HEK293 (cell line): ENCODE results near the gene MRNIP.

ENCODE experiments used
- CTCF ChIA-PET: fragments of 350-600 bp; formaldehyde crosslinking; extraction: SDS; loops from one replicate; lab custom pipeline; 2021; ENCODE audit warnings: antibody characterized with exemption; lab: Yijun Ruan, JAX
- POLR2A ChIA-PET: fragments of 300-600 bp; formaldehyde crosslinking; extraction: SDS; loops from one replicate; lab custom pipeline; 2020; ENCODE audit warnings: antibody characterized with exemption, inconsistent platforms; lab: Yijun Ruan, JAX
- H3K27ac ChIP-seq: fragments of 200-500 bp; sonication (Bioruptor generic); 2 replicates; pipeline ENCODE4 v1.5.1; 2014; ENCODE audit warnings: low read depth, low read length, control low read depth, inconsistent platforms; ENCODE audit errors: extremely low read depth
- H3K36me3 ChIP-seq, 2 experiments: fragments of 200-500 bp in 1 of 2; sonication (Bioruptor generic) in 1 of 2; 1 replicate in 1 of 2; 2 replicates in 1 of 2; pipeline ENCODE4 v1.5.1; 2014 to 2017; ENCODE audit warnings: inconsistent platforms in 2 of 2, low read length in 2 of 2; ENCODE audit not compliant: control insufficient read depth in 2 of 2, insufficient read depth in 1 of 2
- H3K4me1 ChIP-seq: fragments of 200-500 bp; sonication (Bioruptor generic); 2 replicates; pipeline ENCODE4 v1.5.1; 2014; ENCODE audit warnings: mild to moderate bottlenecking, low read length, inconsistent platforms; ENCODE audit not compliant: control insufficient read depth, insufficient read depth
- H3K4me3 ChIP-seq: 2 replicates; pipeline ENCODE4 v1.5.1; 2011; ENCODE audit warnings: low read depth, mild to moderate bottlenecking, control low read depth, low read length, moderate library complexity
- H3K9me3 ChIP-seq: fragments of 200-500 bp; sonication (Bioruptor generic); 2 replicates; pipeline ENCODE4 v1.5.1; 2014; ENCODE audit warnings: low read depth, low read length, inconsistent platforms; ENCODE audit not compliant: control insufficient read depth, insufficient read depth
- GLIS2 ChIP-seq: fragments of 450-650 bp; formaldehyde crosslinking; IDR thresholded peaks from 2 replicates; pipeline ENCODE4 v1.5.1; 2016; ENCODE audit warnings: missing biosample characterization, missing genetic modification characterization
- HOXA7 ChIP-seq: sonication (generic); formaldehyde crosslinking; IDR thresholded peaks from 2 replicates; pipeline ENCODE4 v1.8.1; 2022; ENCODE audit warnings: missing genetic modification reagents, borderline replicate concordance
- RBAK ChIP-seq: fragments of 450-650 bp; formaldehyde crosslinking; IDR thresholded peaks from 2 replicates; pipeline ENCODE4 v1.5.1; 2016; ENCODE audit warnings: missing biosample characterization, missing genetic modification characterization
- ZFHX2 ChIP-seq: fragments of 450-650 bp; formaldehyde crosslinking; conservative IDR thresholded peaks from 2 replicates; pipeline ENCODE4 v1.5.1; 2016; ENCODE audit warnings: missing biosample characterization, missing genetic modification characterization
- ZFP37 ChIP-seq: fragments of 450-650 bp; formaldehyde crosslinking; IDR thresholded peaks from 2 replicates; pipeline ENCODE4 v1.5.1; 2016; ENCODE audit warnings: missing biosample characterization, missing genetic modification characterization
- ZIC2 ChIP-seq: fragments of 450-650 bp; formaldehyde crosslinking; IDR thresholded peaks from 2 replicates; pipeline ENCODE4 v1.5.1; 2016; ENCODE audit warnings: missing biosample characterization, missing genetic modification characterization
- ZNF223 ChIP-seq: fragments of 450-650 bp; formaldehyde crosslinking; IDR thresholded peaks from 2 replicates; pipeline ENCODE4 v1.5.1; 2016; ENCODE audit warnings: missing biosample characterization, missing genetic modification characterization
- ZNF266 ChIP-seq: fragments of 450-650 bp; formaldehyde crosslinking; IDR thresholded peaks from 2 replicates; pipeline ENCODE4 v1.5.1; 2016; ENCODE audit warnings: missing biosample characterization, missing genetic modification characterization, low read depth
- ZNF292 ChIP-seq: fragments of 450-650 bp; formaldehyde crosslinking; IDR thresholded peaks from 2 replicates; pipeline ENCODE4 v1.5.1; 2016; ENCODE audit warnings: low read depth, missing biosample characterization, missing genetic modification characterization, borderline replicate concordance
- ZSCAN30 ChIP-seq: fragments of 450-650 bp; IDR thresholded peaks from 2 replicates; pipeline ENCODE4 v1.5.1; 2018; ENCODE audit warnings: missing biosample characterization, mild to moderate bottlenecking, missing genetic modification characterization, moderate library complexity
- ZSCAN4 ChIP-seq: fragments of 450-650 bp; formaldehyde crosslinking; IDR thresholded peaks from 2 replicates; pipeline ENCODE4 v1.5.1; 2017; ENCODE audit warnings: missing biosample characterization, missing genetic modification characterization
- TF ChIP-seq, protein P1 (sequence below): fragments of 450-650 bp; formaldehyde crosslinking; IDR thresholded peaks from 2 replicates; pipeline ENCODE4 v1.5.1; 2016; ENCODE audit warnings: missing biosample characterization, missing genetic modification characterization
- TF ChIP-seq, protein P2 (sequence below): fragments of 450-650 bp; formaldehyde crosslinking; IDR thresholded peaks from 2 replicates; pipeline ENCODE4 v1.5.1; 2016; ENCODE audit warnings: missing biosample characterization, missing genetic modification characterization, low read depth
- TF ChIP-seq, protein P3 (sequence below): fragments of 450-650 bp; formaldehyde crosslinking; IDR thresholded peaks from 2 replicates; pipeline ENCODE4; 2016; ENCODE audit warnings: missing biosample characterization, missing genetic modification characterization
- TF ChIP-seq, protein P4 (sequence below): fragments of 450-650 bp; formaldehyde crosslinking; IDR thresholded peaks from 2 replicates; pipeline ENCODE4 v1.5.1; 2016; ENCODE audit warnings: missing biosample characterization, missing genetic modification characterization
- TF ChIP-seq, protein P5 (sequence below): fragments of 450-650 bp; formaldehyde crosslinking; IDR thresholded peaks from 2 replicates; pipeline ENCODE4 v1.5.1; 2016; ENCODE audit warnings: missing biosample characterization, missing genetic modification characterization

Gene MRNIP

DNA sequence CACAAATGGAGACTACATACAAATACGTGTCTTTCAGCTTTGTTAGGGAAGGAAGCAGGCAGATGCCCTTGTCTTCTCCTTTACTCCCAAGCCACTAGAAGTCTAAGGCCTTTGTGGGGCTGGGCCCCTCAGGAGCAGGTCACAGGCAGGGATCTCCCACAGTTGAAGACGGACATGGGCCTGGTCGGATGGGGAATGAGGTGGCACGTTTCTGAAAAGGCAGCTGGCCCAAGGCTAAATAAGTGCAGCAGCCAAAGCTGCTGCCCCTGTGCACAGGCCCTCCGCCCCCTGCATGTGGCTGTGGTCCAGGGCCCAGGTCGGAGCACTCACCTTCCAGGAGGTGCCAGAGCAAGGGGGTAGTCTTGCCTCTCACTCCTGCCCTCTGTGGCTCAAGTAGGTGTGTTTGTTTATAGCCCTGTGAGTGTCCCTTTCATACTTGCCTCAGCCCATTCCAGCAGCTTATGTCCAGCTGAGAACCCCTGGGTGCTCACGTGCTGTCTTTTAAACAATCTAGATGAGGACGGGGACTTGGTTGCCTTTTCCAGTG, 36.1 kb downstream of the MRNIP start:
- H3K36me3 ChIP-seq = peaks cover 16 to 53% of the 10 kb centered on the region in 2 experiments
- peaks cover 19% of the 10 kb centered on the region for H3K4me1 ChIP-seq
- ChIA-PET CTCF (interaction anchor here (0.6 to 0.7 kb wide), 2 partner anchors 120 to 132 kb away, joined by 3 to 5 read pairs; no protein-coding TSS in a partner anchor), POLR2A (interaction anchor here (0.6 to 1.6 kb wide), 9 partner anchors 8 to 199 kb away, joined by 3 to 13 read pairs (median 4); partner anchors contain the start of gene HNRNPH1)
- TF ChIP-seq ZIC2 (tag by site-specific recombination) (peak; percentile 61), GLIS2 (tag by site-specific recombination) (no peak), ZSCAN30 (tag by site-specific recombination) (no peak)
- no peak overlapping the region; the same call in 1 of the 2 replicates for H3K27ac ChIP-seq
- no peaks in the 10 kb centered on the region for H3K9me3 ChIP-seq
- H3K4me3 ChIP-seq = no peak overlapping the region

GRCh38 chr5:179822059-179822432, 36.6 kb downstream of the MRNIP start:
- H3K9me3 ChIP-seq = no peaks in the 10 kb centered on the region
- H3K36me3 ChIP-seq = peaks cover 16 to 48% of the 10 kb centered on the region in 2 experiments
- TF ChIP-seq ZNF266 (tag by site-specific recombination) = no peak
- TF ChIP-seq, protein P1, sequence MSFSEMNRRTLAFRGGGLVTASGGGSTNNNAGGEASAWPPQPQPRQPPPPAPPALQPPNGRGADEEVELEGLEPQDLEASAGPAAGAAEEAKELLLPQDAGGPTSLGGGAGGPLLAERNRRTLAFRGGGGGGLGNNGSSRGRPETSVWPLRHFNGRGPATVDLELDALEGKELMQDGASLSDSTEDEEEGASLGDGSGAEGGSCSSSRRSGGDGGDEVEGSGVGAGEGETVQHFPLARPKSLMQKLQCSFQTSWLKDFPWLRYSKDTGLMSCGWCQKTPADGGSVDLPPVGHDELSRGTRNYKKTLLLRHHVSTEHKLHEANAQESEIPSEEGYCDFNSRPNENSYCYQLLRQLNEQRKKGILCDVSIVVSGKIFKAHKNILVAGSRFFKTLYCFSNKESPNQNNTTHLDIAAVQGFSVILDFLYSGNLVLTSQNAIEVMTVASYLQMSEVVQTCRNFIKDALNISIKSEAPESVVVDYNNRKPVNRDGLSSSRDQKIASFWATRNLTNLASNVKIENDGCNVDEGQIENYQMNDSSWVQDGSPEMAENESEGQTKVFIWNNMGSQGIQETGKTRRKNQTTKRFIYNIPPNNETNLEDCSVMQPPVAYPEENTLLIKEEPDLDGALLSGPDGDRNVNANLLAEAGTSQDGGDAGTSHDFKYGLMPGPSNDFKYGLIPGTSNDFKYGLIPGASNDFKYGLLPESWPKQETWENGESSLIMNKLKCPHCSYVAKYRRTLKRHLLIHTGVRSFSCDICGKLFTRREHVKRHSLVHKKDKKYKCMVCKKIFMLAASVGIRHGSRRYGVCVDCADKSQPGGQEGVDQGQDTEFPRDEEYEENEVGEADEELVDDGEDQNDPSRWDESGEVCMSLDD (tag by site-specific recombination) = no peak
- TF ChIP-seq RBAK = no peak
- no peak for TF ChIP-seq HOXA7
- TF ChIP-seq, protein P2, sequence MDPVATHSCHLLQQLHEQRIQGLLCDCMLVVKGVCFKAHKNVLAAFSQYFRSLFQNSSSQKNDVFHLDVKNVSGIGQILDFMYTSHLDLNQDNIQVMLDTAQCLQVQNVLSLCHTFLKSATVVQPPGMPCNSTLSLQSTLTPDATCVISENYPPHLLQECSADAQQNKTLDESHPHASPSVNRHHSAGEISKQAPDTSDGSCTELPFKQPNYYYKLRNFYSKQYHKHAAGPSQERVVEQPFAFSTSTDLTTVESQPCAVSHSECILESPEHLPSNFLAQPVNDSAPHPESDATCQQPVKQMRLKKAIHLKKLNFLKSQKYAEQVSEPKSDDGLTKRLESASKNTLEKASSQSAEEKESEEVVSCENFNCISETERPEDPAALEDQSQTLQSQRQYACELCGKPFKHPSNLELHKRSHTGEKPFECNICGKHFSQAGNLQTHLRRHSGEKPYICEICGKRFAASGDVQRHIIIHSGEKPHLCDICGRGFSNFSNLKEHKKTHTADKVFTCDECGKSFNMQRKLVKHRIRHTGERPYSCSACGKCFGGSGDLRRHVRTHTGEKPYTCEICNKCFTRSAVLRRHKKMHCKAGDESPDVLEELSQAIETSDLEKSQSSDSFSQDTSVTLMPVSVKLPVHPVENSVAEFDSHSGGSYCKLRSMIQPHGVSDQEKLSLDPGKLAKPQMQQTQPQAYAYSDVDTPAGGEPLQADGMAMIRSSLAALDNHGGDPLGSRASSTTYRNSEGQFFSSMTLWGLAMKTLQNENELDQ (tag by site-specific recombination) = no peak
- TF ChIP-seq ZSCAN4 (tag by site-specific recombination) = no peak
- TF ChIP-seq, protein P3, sequence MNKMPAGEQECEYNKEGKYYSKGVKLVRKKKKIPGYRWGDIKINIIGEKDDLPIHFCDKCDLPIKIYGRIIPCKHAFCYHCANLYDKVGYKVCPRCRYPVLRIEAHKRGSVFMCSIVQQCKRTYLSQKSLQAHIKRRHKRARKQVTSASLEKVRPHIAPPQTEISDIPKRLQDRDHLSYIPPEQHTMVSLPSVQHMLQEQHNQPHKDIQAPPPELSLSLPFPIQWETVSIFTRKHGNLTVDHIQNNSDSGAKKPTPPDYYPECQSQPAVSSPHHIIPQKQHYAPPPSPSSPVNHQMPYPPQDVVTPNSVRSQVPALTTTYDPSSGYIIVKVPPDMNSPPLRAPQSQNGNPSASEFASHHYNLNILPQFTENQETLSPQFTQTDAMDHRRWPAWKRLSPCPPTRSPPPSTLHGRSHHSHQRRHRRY (tag by site-specific recombination) = no peak
- no peak for TF ChIP-seq ZFHX2 (tag by site-specific recombination)
- TF ChIP-seq ZNF223 (tag by site-specific recombination) = no peak
- 0 out of 2 replicates have a peak, but pooled peaks have one; percentile 39 for TF ChIP-seq ZFP37 (tag by site-specific recombination)
- TF ChIP-seq, protein P4, sequence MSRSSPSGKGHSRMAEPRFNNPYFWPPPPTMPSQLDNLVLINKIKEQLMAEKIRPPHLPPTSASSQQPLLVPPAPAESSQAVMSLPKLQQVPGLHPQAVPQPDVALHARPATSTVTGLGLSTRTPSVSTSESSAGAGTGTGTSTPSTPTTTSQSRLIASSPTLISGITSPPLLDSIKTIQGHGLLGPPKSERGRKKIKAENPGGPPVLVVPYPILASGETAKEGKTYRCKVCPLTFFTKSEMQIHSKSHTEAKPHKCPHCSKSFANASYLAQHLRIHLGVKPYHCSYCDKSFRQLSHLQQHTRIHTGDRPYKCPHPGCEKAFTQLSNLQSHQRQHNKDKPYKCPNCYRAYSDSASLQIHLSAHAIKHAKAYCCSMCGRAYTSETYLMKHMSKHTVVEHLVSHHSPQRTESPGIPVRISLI (tag by site-specific recombination) = 0 out of 2 replicates have a peak, but pooled peaks have one; percentile 43
- no peak for TF ChIP-seq ZNF292
- TF ChIP-seq, protein P5, sequence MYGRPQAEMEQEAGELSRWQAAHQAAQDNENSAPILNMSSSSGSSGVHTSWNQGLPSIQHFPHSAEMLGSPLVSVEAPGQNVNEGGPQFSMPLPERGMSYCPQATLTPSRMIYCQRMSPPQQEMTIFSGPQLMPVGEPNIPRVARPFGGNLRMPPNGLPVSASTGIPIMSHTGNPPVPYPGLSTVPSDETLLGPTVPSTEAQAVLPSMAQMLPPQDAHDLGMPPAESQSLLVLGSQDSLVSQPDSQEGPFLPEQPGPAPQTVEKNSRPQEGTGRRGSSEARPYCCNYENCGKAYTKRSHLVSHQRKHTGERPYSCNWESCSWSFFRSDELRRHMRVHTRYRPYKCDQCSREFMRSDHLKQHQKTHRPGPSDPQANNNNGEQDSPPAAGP (tag by site-specific recombination) = no peak
- H3K4me1 ChIP-seq = peaks cover 19% of the 10 kb centered on the region
- CTCF ChIA-PET = interaction anchor here (0.6 to 0.7 kb wide), 2 partner anchors 120 to 131 kb away, joined by 3 to 5 read pairs; no protein-coding TSS in a partner anchor
- peak overlapping the region; percentile 83 for H3K4me3 ChIP-seq
- POLR2A ChIA-PET = interaction anchor here (0.6 to 1.6 kb wide), 8 partner anchors 9 to 198 kb away, joined by 3 to 13 read pairs (median 4); partner anchors contain the start of gene HNRNPH1
- H3K27ac ChIP-seq = no peak overlapping the region; the same call in 1 of the 2 replicates
